Measurements from ENCODE around the gene CACNB1. TPM values are rescaled to one million over a fixed set of nuclear protein-coding genes. Genes with fewer than 3 reads are reported as not detected.

The CACNB1 gene
- total RNA-seq, 4 donors from 2014 or later, result 7.1 to 20.3 (median 15.0) TPM

DNA sequence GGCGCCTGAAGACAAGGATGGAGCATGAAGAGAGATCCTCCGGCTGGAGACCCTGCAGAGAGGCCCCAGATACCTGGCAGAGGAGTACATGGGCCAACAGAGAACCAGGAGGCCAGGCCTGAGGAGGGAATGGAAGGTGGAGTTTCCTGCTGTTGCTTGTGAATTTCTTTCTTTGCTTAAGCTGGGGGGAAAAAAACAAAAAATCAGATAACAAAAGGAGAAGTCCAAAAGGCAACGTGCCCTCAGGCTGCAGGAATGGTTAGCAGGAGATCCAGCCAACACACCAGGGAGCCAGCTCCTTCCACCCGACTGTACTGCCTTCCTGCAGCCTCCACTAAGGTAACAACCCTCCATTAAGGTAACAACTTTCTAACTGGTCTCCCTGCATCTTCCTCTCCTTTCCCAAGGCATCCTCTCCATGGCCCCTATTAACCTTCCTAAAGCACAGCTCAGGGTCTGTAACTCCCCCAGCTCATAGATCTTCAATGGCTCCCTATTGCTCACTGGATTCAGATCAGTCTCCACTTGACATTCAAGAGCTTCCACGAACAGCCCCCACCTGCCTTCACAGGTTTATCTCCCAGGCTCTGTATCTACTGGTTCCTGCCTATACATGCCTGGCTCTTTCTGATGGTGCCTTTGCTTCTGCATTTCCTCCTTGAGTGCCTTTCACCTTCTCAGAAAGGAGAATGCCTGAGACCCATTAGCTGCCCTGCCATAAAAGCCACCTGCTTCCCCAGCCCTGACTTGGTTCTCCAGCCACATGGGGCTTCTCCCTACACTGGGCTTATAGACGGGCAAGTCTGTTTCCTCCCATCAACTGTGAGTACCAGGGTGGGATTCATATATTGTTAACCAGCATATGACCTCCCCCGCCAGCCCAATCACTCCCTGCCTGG is 30.8 kb downstream of the CACNB1 start:
- 63 to 68% methylated on average over 7 of the region's 7 CpGs for WGBS, 2 donors

DNA sequence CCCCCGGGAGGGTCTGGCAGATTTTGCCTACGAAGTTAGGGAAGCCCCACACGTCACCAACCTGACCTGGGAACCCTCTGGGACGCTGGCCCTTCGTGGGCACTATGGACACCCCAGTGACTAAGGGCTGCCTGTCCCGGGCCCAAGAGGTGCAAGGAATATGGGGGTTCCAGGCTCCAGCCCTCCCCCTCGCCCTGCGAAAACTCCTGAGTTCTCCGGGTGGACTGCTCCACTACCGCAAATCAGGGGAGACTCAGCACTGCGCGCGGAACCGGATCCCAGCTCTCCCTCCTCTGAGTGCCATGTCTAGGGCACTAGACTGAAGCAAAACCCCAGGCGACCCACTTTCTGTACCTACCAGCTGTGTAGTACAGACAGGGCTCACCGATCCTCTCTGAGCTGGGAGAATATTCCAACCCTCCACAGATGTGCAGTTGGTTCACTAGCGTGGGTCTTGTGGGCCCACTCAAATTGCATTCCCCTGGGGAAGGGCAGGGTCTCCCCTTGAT is 31.6 kb downstream of the CACNB1 start, which contains the start of gene ARL5C:
TSS of gene ARL5C (minus strand) at position 321 of the 509 bp plus-strand sequence. CDS start 401 bp downstream, outside the sequence.
- Histone ChIP-seq H3K27me3 (peaks cover 0 to 12% of the 10 kb centered on the region in 2 donors), H3K4me1 (peaks cover 0 to 28% (median 14%) of the 10 kb centered on the region in 4 donors), H3K4me3 (peak within 1 kb of the TSS; percentile 30 to 72 (median 54)), H3K27ac (peak within 1 kb of the TSS in 2 of 4 donors; percentile 27 to 61), H3K36me3 (no peaks in the 10 kb centered on the region), H3K9me3 (no peaks in the 10 kb centered on the region)
- DNase-seq (ENCODE audit: low spot score in 2 of 2), result no peak
- TF ChIP-seq, protein P1, sequence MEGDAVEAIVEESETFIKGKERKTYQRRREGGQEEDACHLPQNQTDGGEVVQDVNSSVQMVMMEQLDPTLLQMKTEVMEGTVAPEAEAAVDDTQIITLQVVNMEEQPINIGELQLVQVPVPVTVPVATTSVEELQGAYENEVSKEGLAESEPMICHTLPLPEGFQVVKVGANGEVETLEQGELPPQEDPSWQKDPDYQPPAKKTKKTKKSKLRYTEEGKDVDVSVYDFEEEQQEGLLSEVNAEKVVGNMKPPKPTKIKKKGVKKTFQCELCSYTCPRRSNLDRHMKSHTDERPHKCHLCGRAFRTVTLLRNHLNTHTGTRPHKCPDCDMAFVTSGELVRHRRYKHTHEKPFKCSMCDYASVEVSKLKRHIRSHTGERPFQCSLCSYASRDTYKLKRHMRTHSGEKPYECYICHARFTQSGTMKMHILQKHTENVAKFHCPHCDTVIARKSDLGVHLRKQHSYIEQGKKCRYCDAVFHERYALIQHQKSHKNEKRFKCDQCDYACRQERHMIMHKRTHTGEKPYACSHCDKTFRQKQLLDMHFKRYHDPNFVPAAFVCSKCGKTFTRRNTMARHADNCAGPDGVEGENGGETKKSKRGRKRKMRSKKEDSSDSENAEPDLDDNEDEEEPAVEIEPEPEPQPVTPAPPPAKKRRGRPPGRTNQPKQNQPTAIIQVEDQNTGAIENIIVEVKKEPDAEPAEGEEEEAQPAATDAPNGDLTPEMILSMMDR (IDR thresholded peaks at IDR 0.05), result no peak
- no peak for TF ChIP-seq EP300 (IDR thresholded peaks at IDR 0.05)
- no peak for TF ChIP-seq POLR2A (IDR thresholded peaks at IDR 0.05)
- 50 to 58% methylated on average over 13 to 14 of the region's 17 CpGs for WGBS, 2 donors

More for the DNA sequence above, 30.8 kb downstream of the CACNB1 start:
- no peak for DNase-seq (ENCODE audit: low spot score in 2 of 2)
- H3K9me3 ChIP-seq, result no peaks in the 10 kb centered on the region
- H3K4me3 ChIP-seq, result no peak overlapping the region
- H3K27ac ChIP-seq, result no peak overlapping the region
- peaks cover 0 to 9% of the 10 kb centered on the region in 2 donors for H3K27me3 ChIP-seq
- peaks cover 0 to 28% (median 14%) of the 10 kb centered on the region in 4 donors for H3K4me1 ChIP-seq
- TF ChIP-seq, protein P1 (IDR thresholded peaks at IDR 0.05), result no peak
- TF ChIP-seq EP300 (IDR thresholded peaks at IDR 0.05) (no peak), POLR2A (IDR thresholded peaks at IDR 0.05) (no peak)
- no peaks in the 10 kb centered on the region for H3K36me3 ChIP-seq

DNA sequence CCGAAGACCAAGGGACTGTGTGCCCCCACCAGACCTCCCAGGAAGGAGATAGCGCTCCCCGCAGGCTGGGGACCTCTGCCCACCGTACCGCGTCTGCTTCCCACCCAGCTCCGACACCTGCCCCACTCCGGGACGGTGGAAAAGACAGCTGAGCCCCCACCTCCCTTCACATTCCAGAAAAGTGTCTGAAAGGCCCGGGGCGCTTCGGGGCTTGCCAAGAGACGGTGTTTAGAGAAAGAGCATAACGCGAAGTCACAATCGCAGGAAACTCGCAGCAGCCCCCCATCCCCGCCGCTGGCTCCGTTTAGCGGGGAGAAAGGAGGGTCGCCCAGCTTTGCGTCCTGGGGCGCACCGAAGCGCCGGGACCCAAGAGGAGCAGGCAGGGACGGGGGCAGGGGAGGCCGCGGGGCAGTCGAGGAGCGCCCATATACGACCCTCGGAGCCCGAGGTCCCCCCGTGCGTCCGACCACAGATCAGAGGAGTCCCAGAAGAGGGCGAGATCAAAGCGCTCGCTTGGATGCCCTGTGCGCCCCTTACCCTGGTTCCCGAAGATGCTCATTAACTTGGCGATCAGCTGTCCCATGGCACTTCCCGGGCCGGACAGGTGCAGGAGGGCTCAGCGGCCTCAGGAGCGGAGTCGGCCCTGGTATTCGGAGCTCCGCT is 32.2 kb downstream of the CACNB1 start:
- Histone ChIP-seq H3K27ac (peak overlapping the region in 2 of 4 donors; percentile 27 to 61), H3K36me3 (no peaks in the 10 kb centered on the region), H3K4me3 (peak overlapping the region; percentile 30 to 72 (median 54)), H3K4me1 (peaks cover 0 to 28% (median 14%) of the 10 kb centered on the region in 4 donors), H3K9me3 (no peaks in the 10 kb centered on the region), H3K27me3 (peaks cover 0 to 12% of the 10 kb centered on the region in 2 donors)
- no peak for DNase-seq (ENCODE audit: low spot score in 2 of 2)
- WGBS, 2 donors, result 5 to 9% methylated on average over 28 to 39 of the region's 51 CpGs
- TF ChIP-seq EP300 (IDR thresholded peaks at IDR 0.05) (no peak), POLR2A (IDR thresholded peaks at IDR 0.05) (no peak)
- TF ChIP-seq, protein P1 (IDR thresholded peaks at IDR 0.05), result no peak

DNA sequence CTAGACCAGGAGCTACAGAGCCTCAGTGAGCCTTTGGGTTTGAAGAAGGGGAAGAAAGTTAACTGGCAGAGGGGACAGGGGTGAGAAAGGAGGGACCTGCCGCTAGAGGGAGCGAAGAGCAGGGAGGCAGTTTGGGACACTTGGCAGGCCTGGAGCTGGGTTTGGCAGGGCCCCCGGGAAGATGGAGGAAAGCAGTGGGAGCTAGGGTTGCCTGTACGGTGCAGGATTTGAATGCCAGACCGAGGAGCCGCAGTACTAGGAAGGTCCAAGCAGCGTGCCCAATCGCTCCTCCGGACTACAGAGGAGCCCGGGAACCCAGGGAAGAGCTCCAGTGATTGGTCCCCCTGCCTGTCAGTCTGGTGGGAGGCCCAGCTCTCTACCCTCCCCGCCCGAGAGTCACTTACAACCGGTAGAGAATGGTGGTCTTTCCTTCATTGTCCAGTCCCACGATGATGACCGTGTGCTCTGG is 32.8 kb downstream of the CACNB1 start:
- H3K4me1 ChIP-seq, result peaks cover 0 to 28% (median 14%) of the 10 kb centered on the region in 4 donors
- no peaks in the 10 kb centered on the region for H3K9me3 ChIP-seq

More for the DNA sequence above, 32.8 kb downstream of the CACNB1 start:
- Histone ChIP-seq H3K27me3 (peaks cover 0 to 12% of the 10 kb centered on the region in 2 donors), H3K4me3 (peak overlapping the region; percentile 30 to 72 (median 54)), H3K36me3 (no peaks in the 10 kb centered on the region), H3K27ac (peak overlapping the region in 2 of 4 donors; percentile 27 to 61)
- 1 to 2% methylated on average over 10 to 15 of the region's 15 CpGs for whole genome bisulfite sequencing, 2 donors
- DNase-seq (ENCODE audit: low spot score in 2 of 2), result peak; percentile 78 to 83
- TF ChIP-seq, protein P1 (IDR thresholded peaks at IDR 0.05), result peak; percentile 76 to 80 (median 77)
- TF ChIP-seq POLR2A (IDR thresholded peaks at IDR 0.05) (no peak), EP300 (IDR thresholded peaks at IDR 0.05) (peak in 1 of 2 donors; percentile 36)

Measured in tibial nerve (tissue), 4 donors.